Choroid plexus epithelial cell (primary cell): ENCODE data around the gene C1QTNF8.

Experiments used
- DNase-seq: peaks from one replicate; pipeline ENCODE4 v3.0.0-alpha.2; 2010; ENCODE audit warnings: low read depth
- H3K4me3 ChIP-seq: 2 replicates; pipeline ENCODE4 v1.5.1; 2011; ENCODE audit warnings: low read depth, mild to moderate bottlenecking, control low read depth, low read length, moderate library complexity
- TF ChIP-seq, protein P1 (sequence below): conservative IDR thresholded peaks from 2 replicates; pipeline ENCODE4 v1.5.1; 2011; ENCODE audit warnings: low read depth, mild to moderate bottlenecking, control low read depth, inconsistent platforms, low read length, moderate library complexity

Gene C1QTNF8, protein sequence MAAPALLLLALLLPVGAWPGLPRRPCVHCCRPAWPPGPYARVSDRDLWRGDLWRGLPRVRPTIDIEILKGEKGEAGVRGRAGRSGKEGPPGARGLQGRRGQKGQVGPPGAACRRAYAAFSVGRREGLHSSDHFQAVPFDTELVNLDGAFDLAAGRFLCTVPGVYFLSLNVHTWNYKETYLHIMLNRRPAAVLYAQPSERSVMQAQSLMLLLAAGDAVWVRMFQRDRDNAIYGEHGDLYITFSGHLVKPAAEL

DNA sequence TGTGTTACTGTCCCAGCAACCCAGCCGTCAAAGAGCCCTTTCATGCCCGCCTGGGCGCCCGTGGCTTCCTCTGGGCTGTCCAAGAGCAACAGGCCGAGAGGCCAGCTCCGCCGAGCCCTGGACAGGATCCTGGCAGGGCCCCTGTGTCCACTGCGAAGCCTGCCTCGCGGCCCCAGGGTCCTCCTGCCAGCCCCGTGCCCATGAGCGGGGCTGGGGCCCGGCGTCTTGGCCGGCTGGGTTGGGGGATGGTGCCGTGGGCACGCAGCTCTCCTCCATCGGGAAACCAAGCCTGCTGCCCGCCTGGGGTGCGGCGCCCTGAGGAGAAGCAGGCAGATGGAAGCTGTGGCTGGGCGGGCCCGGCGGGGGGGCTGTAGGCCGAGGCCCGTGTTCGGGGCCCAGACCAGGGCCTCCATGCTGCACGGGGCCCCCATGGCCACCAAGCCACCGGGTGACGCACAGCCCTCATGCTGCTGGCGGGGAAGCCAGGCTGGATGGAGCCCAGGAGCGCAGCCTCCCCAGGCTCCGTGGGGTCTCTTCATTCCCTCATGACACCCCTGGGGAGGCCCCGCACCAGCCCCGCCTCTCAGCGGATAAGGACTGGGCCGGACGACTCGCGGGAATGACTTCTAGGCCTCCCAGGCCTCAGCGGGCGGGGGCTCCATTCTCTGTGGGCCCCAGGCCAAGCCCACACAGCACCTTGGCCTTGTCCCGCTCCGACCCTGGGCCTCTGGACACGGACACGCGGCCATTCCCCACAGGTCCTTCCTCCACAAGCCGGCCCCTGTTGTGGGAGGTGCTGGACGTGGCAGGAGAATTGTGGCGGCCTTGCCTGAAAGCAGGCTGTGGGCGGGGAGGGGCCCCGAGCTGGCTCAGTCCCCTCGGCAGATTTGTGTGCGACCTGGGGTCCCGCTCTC, at the start of gene C1QTNF8:
Gene C1QTNF8 (minus strand): TSS at position 76 of the 914 bp plus-strand sequence. CDS start 1,322 bp downstream, outside the sequence.
- TF ChIP-seq, protein P1, sequence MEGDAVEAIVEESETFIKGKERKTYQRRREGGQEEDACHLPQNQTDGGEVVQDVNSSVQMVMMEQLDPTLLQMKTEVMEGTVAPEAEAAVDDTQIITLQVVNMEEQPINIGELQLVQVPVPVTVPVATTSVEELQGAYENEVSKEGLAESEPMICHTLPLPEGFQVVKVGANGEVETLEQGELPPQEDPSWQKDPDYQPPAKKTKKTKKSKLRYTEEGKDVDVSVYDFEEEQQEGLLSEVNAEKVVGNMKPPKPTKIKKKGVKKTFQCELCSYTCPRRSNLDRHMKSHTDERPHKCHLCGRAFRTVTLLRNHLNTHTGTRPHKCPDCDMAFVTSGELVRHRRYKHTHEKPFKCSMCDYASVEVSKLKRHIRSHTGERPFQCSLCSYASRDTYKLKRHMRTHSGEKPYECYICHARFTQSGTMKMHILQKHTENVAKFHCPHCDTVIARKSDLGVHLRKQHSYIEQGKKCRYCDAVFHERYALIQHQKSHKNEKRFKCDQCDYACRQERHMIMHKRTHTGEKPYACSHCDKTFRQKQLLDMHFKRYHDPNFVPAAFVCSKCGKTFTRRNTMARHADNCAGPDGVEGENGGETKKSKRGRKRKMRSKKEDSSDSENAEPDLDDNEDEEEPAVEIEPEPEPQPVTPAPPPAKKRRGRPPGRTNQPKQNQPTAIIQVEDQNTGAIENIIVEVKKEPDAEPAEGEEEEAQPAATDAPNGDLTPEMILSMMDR: no peak
- DNase-seq: no peak
- no peak within 1 kb of the TSS for H3K4me3 ChIP-seq

DNA sequence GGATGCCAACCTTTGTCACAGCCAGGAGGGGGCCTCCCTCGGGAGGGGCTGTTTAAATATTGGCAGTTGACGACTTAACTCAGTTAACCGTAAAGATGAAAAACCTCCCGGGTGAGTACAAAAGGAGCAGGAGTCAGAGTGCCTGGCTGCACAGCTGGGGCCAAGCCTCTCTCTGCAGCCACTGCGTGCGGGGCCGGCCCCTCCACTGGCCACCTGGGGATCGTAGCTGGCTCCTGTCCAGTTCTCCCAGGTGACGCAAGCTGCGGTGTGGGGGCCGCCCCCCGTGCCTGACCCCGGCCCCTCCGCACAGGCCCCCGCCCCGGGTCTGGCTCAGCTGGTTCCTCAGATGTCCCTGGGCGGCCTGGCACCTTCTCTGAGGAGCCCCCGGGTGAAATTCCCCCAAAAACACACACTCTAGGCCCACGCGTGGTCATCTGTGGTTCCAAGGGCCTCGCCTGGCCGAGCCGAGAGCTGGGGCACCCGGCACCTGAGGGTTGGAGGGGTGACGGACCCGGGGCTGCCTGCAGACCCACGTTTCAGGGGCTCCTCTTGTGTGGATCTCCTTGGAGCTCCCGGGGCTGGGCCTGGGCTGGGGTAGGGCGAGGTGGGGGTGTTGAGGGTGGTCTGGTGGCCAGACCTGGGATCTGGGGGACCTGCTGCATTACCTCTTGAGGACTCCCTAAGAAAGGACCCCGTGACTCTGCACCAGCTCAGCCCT, 49.5 kb upstream of the C1QTNF8 start:
- peak; percentile 21 for DNase-seq

DNA sequence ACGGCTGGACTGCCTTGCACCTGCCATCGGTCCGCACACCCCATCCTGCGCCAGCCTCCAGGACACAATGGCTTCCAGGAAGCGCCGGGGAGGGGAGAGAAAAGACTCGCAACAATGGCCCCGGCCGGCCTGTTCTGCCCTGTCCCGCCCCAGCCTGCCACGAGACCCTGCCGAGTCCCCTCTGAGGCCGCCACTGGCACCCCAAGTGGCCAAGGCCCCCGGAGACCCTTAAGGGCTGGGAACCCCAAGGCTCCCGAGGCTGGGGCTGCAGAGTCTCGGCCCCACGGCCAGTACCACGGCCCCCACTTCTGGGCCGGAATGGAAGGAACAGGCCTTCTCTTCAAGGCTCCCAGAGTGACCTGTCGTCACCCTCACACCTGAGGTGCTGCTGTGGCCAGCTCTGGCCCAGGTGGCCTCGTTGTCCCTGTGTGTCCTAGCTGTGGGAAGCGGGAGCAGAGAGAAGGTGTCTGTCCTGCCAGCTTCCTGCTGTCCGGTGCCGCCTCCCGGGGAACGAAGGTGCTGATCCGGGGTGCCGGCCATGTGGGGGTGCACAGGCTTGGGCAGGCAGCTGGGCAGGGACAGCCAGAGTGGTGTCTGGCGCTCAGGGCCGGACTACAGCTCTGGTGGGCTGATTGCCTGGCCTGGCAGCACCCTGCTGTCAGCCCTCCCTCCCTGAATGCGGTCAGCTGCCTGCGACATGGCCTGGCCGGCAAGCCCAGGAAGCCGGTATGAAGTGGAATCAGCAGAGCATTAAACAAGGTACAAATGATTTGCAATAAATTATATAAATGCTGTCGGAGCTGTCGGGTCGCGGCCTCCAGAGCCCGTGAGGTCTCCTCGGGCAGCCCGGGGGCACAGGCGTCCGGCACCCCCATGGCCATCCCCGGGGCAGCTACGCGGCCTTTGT, 48.7 kb upstream of the C1QTNF8 start:
- TF ChIP-seq, protein P1: no peak
- no peak for DNase-seq
- H3K4me3 ChIP-seq: no peak overlapping the region

More for the DNA sequence above, 49.5 kb upstream of the C1QTNF8 start:
- TF ChIP-seq, protein P1: no peak
- H3K4me3 ChIP-seq: no peak overlapping the region

DNA sequence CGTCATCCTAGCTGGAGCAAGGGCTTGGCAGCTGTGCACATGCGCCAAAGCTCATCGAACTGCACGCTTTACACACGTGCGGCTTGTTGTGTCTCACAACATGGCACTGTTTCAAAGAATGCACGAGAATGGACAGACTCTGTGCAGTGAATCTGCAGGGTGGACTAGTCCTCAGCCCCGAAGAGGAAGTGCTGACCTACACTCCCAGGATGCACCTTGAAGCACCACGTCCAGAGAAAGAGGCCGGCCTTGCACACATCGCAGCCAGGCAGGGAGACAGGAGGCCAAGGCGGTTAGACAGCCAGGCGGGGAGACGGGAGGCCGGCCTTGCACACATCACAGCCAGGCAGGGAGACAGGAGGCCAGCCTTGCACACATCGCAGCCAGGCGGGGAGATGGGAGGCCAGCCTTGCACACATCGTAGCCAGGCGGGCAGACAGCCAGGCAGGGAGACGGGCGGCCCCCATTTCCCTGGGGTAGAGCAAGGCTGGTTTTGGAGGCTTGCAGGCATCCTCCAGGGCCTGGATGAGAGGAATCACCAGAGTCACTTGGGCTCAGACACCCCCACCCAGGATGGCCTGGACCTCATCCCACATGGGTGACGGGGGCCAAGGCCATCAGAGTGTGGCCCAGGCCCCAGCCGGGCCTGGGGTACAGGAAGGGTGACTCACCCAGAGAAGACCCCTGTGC, 47.9 kb upstream of the C1QTNF8 start:
- DNase-seq: no peak

DNA sequence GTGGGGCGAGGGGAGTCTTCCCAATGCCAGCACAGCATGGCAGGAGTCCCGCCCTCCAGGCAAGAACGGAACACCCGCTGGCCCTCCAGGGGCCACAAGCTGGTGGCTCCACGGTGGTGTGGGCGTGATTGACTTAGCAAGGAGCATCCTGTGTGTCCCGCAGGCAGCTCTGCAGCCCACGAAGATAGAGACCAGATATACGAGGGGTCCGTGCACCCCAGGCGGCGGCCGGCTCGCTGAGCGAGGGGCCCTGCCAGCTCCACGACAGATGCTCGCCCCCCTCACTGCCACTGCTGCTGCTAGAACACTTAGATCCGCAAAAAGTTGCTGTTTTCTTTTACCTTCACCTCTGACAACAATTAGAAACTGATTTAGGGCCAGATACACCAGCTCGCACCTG, 46.9 kb upstream of the C1QTNF8 start:
- no peak overlapping the region for H3K4me3 ChIP-seq
- TF ChIP-seq, protein P1: no peak
- DNase-seq: no peak

More for the DNA sequence above, 47.9 kb upstream of the C1QTNF8 start:
- no peak overlapping the region for H3K4me3 ChIP-seq
- TF ChIP-seq, protein P1: no peak
